HEK293 (cell line): ENCODE measurements around the gene STAG3.
A peak's percentile ranks its signal among the peaks of the same experiment; 100 is the strongest.

Source experiments
- GLIS2 ChIP-seq: fragments of 450-650 bp; formaldehyde crosslinking; IDR thresholded peaks from 2 replicates; pipeline ENCODE4 v1.5.1; 2016; ENCODE audit warnings: missing biosample characterization, missing genetic modification characterization
- SETDB1 ChIP-seq: IDR thresholded peaks from one replicate; pipeline ENCODE4 v1.6.1; 2017; ENCODE audit warnings: mild to moderate bottlenecking, low read length, moderate library complexity, mixed read lengths; ENCODE audit not compliant: insufficient read length
- SP2 ChIP-seq: fragments of 450-650 bp; formaldehyde crosslinking; IDR thresholded peaks from 2 replicates; pipeline ENCODE4 v1.5.1; 2016; ENCODE audit warnings: missing biosample characterization, missing genetic modification characterization
- SP3 ChIP-seq: fragments of 450-650 bp; formaldehyde crosslinking; IDR thresholded peaks from 2 replicates; pipeline ENCODE4 v1.5.1; 2016; ENCODE audit warnings: missing biosample characterization, missing genetic modification characterization
- ZNF112 ChIP-seq: fragments of 450-650 bp; formaldehyde crosslinking; IDR thresholded peaks from 2 replicates; pipeline ENCODE4 v1.5.0; 2017; ENCODE audit warnings: missing biosample characterization, missing genetic modification characterization
- ZNF155 ChIP-seq: fragments of 450-650 bp; formaldehyde crosslinking; IDR thresholded peaks from 2 replicates; pipeline ENCODE4 v1.5.1; 2016; ENCODE audit warnings: missing biosample characterization, missing genetic modification characterization
- ZNF2 ChIP-seq: fragments of 450-650 bp; formaldehyde crosslinking; IDR thresholded peaks from 2 replicates; pipeline ENCODE4 v1.5.1; 2016; ENCODE audit warnings: missing biosample characterization, missing genetic modification characterization
- ZNF350 ChIP-seq: fragments of 450-650 bp; formaldehyde crosslinking; IDR thresholded peaks from 2 replicates; pipeline ENCODE4 v1.5.0; 2017; ENCODE audit warnings: missing biosample characterization, mild to moderate bottlenecking, missing genetic modification characterization
- ZNF48 ChIP-seq: fragments of 450-650 bp; formaldehyde crosslinking; IDR thresholded peaks from 2 replicates; pipeline ENCODE4 v1.5.1; 2016; ENCODE audit warnings: missing biosample characterization, missing genetic modification characterization
- ZNF501 ChIP-seq: fragments of 450-650 bp; formaldehyde crosslinking; IDR thresholded peaks from 2 replicates; pipeline ENCODE4 v1.5.1; 2016; ENCODE audit warnings: missing biosample characterization, missing genetic modification characterization
- ZNF555 ChIP-seq: fragments of 450-650 bp; formaldehyde crosslinking; conservative IDR thresholded peaks from 2 replicates; pipeline ENCODE4 v1.5.1; 2017; ENCODE audit warnings: missing biosample characterization, mild to moderate bottlenecking, missing genetic modification characterization, inconsistent platforms
- ZNF561 ChIP-seq: fragments of 450-650 bp; IDR thresholded peaks from 2 replicates; pipeline ENCODE4 v1.5.1; 2018; ENCODE audit warnings: missing biosample characterization, missing genetic modification characterization, borderline replicate concordance
- ZNF621 ChIP-seq: fragments of 450-650 bp; formaldehyde crosslinking; IDR thresholded peaks from 2 replicates; pipeline ENCODE4 v1.5.1; 2017; ENCODE audit warnings: missing biosample characterization, missing genetic modification characterization
- ZNF654 ChIP-seq: fragments of 450-650 bp; formaldehyde crosslinking; IDR thresholded peaks from 2 replicates; pipeline ENCODE4 v1.5.1; 2016; ENCODE audit warnings: low read depth, missing biosample characterization, missing genetic modification characterization
- ZNF777 ChIP-seq: fragments of 450-650 bp; formaldehyde crosslinking; IDR thresholded peaks from 2 replicates; pipeline ENCODE4 v1.5.1; 2017; ENCODE audit warnings: missing biosample characterization, missing genetic modification characterization, borderline replicate concordance
- TF ChIP-seq, protein P1 (sequence below): fragments of 450-650 bp; formaldehyde crosslinking; IDR thresholded peaks from 2 replicates; pipeline ENCODE4 v1.5.1; 2016; ENCODE audit warnings: missing biosample characterization, missing genetic modification characterization
- TF ChIP-seq, protein P2 (sequence below): fragments of 450-650 bp; formaldehyde crosslinking; IDR thresholded peaks from 2 replicates; pipeline ENCODE4 v1.5.1; 2016; ENCODE audit warnings: missing biosample characterization, missing genetic modification characterization
- TF ChIP-seq, protein P3 (sequence below): fragments of 450-650 bp; formaldehyde crosslinking; IDR thresholded peaks from 2 replicates; pipeline ENCODE4 v1.5.1; 2016; ENCODE audit warnings: missing biosample characterization, missing genetic modification characterization
- TF ChIP-seq, protein P4 (sequence below): sonication (generic); formaldehyde crosslinking; IDR thresholded peaks from 2 replicates; pipeline ENCODE4 v1.8.1; 2022; ENCODE audit warnings: mild to moderate bottlenecking, moderate library complexity, missing genetic modification reagents
- TF ChIP-seq, protein P5 (sequence below): fragments of 450-650 bp; IDR thresholded peaks from 2 replicates; pipeline ENCODE4 v1.5.1; 2018; ENCODE audit warnings: missing biosample characterization, missing genetic modification characterization
- TF ChIP-seq, protein P6 (sequence below): fragments of 450-650 bp; formaldehyde crosslinking; IDR thresholded peaks from 2 replicates; pipeline ENCODE4 v1.5.1; 2016; ENCODE audit warnings: missing biosample characterization, missing genetic modification characterization, borderline replicate concordance
- TF ChIP-seq, protein P7 (sequence below): fragments of 450-650 bp; formaldehyde crosslinking; conservative IDR thresholded peaks from 2 replicates; pipeline ENCODE4 v1.5.1; 2016; ENCODE audit warnings: low read depth, missing biosample characterization, missing genetic modification characterization
- TF ChIP-seq, protein P8 (sequence below): fragments of 450-650 bp; formaldehyde crosslinking; IDR thresholded peaks from 2 replicates; pipeline ENCODE4 v1.5.1; 2016; ENCODE audit warnings: missing biosample characterization, missing genetic modification characterization

STAG3 gene

DNA sequence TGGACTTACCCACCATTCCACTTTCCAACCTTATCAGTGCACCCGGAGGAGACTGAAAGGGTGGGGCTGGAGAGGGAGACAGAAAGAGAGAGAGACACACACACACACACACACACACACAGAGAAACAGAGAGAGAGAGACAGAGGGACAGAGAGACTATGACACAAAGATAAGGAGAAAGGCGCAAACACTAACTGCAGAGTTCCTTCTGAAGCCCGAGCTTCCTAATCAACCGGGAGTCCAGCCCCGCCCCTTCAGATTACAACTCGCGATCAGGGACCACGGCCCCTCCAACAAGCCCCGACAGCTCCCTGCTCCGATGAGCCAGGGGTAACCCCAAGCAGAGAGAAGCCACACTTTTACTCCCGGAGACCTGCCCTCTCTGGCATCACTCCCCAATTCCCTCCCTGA, 9.8 kb upstream of the STAG3 start (continued):
- TF ChIP-seq ZNF112 (tag by site-specific recombination) (no peak), SP2 (tag by site-specific recombination) (no peak), ZNF155 (no peak), GLIS2 (tag by site-specific recombination) (peak; percentile 77; the same call in 1 of the 2 replicates), ZNF501 (tag by site-specific recombination) (0 out of 2 replicates have a peak, but pooled peaks have one; percentile 59), ZNF561 (tag by site-specific recombination) (no peak), SP3 (tag by site-specific recombination) (peak; percentile 14; the same call in 1 of the 2 replicates), ZNF555 (tag by site-specific recombination) (no peak), ZNF2 (peak; percentile 39; the same call in 1 of the 2 replicates), ZNF777 (tag by site-specific recombination) (peak; percentile 93; the same call in 1 of the 2 replicates), ZNF350 (tag by site-specific recombination) (no peak), ZNF654 (tag by site-specific recombination) (no peak), SETDB1 (no peak), ZNF621 (tag by site-specific recombination) (no peak), ZNF48 (tag by site-specific recombination) (no peak)
- TF ChIP-seq, protein P1, sequence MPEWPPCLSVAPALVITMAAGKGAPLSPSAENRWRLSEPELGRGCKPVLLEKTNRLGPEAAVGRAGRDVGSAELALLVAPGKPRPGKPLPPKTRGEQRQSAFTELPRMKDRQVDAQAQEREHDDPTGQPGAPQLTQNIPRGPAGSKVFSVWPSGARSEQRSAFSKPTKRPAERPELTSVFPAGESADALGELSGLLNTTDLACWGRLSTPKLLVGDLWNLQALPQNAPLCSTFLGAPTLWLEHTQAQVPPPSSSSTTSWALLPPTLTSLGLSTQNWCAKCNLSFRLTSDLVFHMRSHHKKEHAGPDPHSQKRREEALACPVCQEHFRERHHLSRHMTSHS (tag by site-specific recombination), result 0 out of 2 replicates have a peak, but pooled peaks have one; percentile 11
- TF ChIP-seq, protein P2, sequence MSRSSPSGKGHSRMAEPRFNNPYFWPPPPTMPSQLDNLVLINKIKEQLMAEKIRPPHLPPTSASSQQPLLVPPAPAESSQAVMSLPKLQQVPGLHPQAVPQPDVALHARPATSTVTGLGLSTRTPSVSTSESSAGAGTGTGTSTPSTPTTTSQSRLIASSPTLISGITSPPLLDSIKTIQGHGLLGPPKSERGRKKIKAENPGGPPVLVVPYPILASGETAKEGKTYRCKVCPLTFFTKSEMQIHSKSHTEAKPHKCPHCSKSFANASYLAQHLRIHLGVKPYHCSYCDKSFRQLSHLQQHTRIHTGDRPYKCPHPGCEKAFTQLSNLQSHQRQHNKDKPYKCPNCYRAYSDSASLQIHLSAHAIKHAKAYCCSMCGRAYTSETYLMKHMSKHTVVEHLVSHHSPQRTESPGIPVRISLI (tag by site-specific recombination), result no peak
- TF ChIP-seq, protein P3, sequence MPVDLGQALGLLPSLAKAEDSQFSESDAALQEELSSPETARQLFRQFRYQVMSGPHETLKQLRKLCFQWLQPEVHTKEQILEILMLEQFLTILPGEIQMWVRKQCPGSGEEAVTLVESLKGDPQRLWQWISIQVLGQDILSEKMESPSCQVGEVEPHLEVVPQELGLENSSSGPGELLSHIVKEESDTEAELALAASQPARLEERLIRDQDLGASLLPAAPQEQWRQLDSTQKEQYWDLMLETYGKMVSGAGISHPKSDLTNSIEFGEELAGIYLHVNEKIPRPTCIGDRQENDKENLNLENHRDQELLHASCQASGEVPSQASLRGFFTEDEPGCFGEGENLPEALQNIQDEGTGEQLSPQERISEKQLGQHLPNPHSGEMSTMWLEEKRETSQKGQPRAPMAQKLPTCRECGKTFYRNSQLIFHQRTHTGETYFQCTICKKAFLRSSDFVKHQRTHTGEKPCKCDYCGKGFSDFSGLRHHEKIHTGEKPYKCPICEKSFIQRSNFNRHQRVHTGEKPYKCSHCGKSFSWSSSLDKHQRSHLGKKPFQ (tag by site-specific recombination), result no peak
- TF ChIP-seq, protein P4, sequence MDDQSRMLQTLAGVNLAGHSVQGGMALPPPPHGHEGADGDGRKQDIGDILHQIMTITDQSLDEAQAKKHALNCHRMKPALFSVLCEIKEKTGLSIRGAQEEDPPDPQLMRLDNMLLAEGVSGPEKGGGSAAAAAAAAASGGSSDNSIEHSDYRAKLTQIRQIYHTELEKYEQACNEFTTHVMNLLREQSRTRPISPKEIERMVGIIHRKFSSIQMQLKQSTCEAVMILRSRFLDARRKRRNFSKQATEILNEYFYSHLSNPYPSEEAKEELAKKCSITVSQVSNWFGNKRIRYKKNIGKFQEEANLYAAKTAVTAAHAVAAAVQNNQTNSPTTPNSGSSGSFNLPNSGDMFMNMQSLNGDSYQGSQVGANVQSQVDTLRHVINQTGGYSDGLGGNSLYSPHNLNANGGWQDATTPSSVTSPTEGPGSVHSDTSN (CRISPR knock-in tag), result no peak
- TF ChIP-seq, protein P5, sequence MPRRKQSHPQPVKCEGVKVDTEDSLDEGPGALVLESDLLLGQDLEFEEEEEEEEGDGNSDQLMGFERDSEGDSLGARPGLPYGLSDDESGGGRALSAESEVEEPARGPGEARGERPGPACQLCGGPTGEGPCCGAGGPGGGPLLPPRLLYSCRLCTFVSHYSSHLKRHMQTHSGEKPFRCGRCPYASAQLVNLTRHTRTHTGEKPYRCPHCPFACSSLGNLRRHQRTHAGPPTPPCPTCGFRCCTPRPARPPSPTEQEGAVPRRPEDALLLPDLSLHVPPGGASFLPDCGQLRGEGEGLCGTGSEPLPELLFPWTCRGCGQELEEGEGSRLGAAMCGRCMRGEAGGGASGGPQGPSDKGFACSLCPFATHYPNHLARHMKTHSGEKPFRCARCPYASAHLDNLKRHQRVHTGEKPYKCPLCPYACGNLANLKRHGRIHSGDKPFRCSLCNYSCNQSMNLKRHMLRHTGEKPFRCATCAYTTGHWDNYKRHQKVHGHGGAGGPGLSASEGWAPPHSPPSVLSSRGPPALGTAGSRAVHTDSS (tag by site-specific recombination), result no peak
- TF ChIP-seq, protein P6, sequence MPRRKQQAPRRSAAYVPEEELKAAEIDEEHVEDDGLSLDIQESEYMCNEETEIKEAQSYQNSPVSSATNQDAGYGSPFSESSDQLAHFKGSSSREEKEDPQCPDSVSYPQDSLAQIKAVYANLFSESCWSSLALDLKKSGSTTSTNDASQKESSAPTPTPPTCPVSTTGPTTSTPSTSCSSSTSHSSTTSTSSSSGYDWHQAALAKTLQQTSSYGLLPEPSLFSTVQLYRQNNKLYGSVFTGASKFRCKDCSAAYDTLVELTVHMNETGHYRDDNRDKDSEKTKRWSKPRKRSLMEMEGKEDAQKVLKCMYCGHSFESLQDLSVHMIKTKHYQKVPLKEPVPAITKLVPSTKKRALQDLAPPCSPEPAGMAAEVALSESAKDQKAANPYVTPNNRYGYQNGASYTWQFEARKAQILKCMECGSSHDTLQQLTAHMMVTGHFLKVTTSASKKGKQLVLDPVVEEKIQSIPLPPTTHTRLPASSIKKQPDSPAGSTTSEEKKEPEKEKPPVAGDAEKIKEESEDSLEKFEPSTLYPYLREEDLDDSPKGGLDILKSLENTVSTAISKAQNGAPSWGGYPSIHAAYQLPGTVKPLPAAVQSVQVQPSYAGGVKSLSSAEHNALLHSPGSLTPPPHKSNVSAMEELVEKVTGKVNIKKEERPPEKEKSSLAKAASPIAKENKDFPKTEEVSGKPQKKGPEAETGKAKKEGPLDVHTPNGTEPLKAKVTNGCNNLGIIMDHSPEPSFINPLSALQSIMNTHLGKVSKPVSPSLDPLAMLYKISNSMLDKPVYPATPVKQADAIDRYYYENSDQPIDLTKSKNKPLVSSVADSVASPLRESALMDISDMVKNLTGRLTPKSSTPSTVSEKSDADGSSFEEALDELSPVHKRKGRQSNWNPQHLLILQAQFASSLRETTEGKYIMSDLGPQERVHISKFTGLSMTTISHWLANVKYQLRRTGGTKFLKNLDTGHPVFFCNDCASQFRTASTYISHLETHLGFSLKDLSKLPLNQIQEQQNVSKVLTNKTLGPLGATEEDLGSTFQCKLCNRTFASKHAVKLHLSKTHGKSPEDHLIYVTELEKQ (tag by site-specific recombination), result peak; percentile 64; the same call in 1 of the 2 replicates
- TF ChIP-seq, protein P7, sequence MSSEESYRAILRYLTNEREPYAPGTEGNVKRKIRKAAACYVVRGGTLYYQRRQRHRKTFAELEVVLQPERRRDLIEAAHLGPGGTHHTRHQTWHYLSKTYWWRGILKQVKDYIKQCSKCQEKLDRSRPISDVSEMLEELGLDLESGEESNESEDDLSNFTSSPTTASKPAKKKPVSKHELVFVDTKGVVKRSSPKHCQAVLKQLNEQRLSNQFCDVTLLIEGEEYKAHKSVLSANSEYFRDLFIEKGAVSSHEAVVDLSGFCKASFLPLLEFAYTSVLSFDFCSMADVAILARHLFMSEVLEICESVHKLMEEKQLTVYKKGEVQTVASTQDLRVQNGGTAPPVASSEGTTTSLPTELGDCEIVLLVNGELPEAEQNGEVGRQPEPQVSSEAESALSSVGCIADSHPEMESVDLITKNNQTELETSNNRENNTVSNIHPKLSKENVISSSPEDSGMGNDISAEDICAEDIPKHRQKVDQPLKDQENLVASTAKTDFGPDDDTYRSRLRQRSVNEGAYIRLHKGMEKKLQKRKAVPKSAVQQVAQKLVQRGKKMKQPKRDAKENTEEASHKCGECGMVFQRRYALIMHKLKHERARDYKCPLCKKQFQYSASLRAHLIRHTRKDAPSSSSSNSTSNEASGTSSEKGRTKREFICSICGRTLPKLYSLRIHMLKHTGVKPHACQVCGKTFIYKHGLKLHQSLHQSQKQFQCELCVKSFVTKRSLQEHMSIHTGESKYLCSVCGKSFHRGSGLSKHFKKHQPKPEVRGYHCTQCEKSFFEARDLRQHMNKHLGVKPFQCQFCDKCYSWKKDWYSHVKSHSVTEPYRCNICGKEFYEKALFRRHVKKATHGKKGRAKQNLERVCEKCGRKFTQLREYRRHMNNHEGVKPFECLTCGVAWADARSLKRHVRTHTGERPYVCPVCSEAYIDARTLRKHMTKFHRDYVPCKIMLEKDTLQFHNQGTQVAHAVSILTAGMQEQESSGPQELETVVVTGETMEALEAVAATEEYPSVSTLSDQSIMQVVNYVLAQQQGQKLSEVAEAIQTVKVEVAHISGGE, result no peak; the same call in 1 of the 2 replicates
- TF ChIP-seq, protein P8, sequence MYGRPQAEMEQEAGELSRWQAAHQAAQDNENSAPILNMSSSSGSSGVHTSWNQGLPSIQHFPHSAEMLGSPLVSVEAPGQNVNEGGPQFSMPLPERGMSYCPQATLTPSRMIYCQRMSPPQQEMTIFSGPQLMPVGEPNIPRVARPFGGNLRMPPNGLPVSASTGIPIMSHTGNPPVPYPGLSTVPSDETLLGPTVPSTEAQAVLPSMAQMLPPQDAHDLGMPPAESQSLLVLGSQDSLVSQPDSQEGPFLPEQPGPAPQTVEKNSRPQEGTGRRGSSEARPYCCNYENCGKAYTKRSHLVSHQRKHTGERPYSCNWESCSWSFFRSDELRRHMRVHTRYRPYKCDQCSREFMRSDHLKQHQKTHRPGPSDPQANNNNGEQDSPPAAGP (tag by site-specific recombination), result peak; percentile 48; the same call in 1 of the 2 replicates
